HepG2 (cell line): ENCODE results near the gene C12orf43. TPM values are rescaled to one million over a fixed set of nuclear protein-coding genes. Genes with fewer than 3 reads are reported as not detected.

Source experiments
- AHR ChIP-seq: IDR thresholded peaks from 2 replicates; pipeline ENCODE4 v1.6.1; 2018; ENCODE audit warnings: missing genetic modification reagents, missing compliant biosample characterization
- ATRX ChIP-seq: sonication (generic); formaldehyde crosslinking; IDR thresholded peaks from 2 replicates; pipeline ENCODE4 v1.4.0; 2020; ENCODE audit warnings: missing genetic modification reagents, borderline replicate concordance
- BCL6 ChIP-seq: IDR thresholded peaks from 2 replicates; pipeline ENCODE4 v1.6.1; 2016; ENCODE audit warnings: missing genetic modification reagents, missing compliant biosample characterization
- CEBPG ChIP-seq: IDR thresholded peaks from 2 replicates; pipeline ENCODE4 v1.6.1; 2016
- ETS1 ChIP-seq: sonication (generic); formaldehyde crosslinking; IDR thresholded peaks from 2 replicates; pipeline ENCODE4 v1.4.0; 2020; ENCODE audit warnings: missing genetic modification reagents
- FOXM1 ChIP-seq: sonication (generic); formaldehyde crosslinking; IDR thresholded peaks from 2 replicates; pipeline ENCODE4 v1.5.0; 2020; ENCODE audit warnings: missing genetic modification reagents
- HES4 ChIP-seq: sonication (generic); formaldehyde crosslinking; IDR thresholded peaks from 2 replicates; pipeline ENCODE4 v1.9.0; 2021; ENCODE audit warnings: mild to moderate bottlenecking, missing genetic modification reagents, borderline replicate concordance
- HNF4A ChIP-seq: sonication (generic); formaldehyde crosslinking; IDR thresholded peaks from 2 replicates; pipeline ENCODE4 v1.4.0; 2020; ENCODE audit warnings: missing genetic modification reagents
- IKZF5 ChIP-seq: IDR thresholded peaks from 2 replicates; pipeline ENCODE4 v1.6.1; 2018; ENCODE audit warnings: missing genetic modification reagents, mild to moderate bottlenecking, missing compliant biosample characterization
- JARID2 ChIP-seq: sonication (generic); formaldehyde crosslinking; IDR thresholded peaks from 2 replicates; pipeline ENCODE4 v1.8.1; 2023; ENCODE audit warnings: missing genetic modification reagents, inconsistent platforms; ENCODE audit not compliant: insufficient replicate concordance
- KAT7 ChIP-seq: IDR thresholded peaks from 2 replicates; pipeline ENCODE4 v1.6.1; 2018; ENCODE audit warnings: borderline replicate concordance, missing compliant biosample characterization
- KAT8 ChIP-seq: IDR thresholded peaks from 2 replicates; pipeline ENCODE4 v1.6.1; 2016; ENCODE audit warnings: missing genetic modification reagents, missing compliant biosample characterization
- KDM4B ChIP-seq: sonication (generic); formaldehyde crosslinking; IDR thresholded peaks from 2 replicates; pipeline ENCODE4 v1.4.0; 2020; ENCODE audit warnings: missing genetic modification reagents
- PLRG1 ChIP-seq: fragments of 450-650 bp; conservative IDR thresholded peaks from 2 replicates; pipeline ENCODE4 v1.6.1; 2016
- POLR2A ChIP-seq, 2 experiments: IDR thresholded peaks; 2 replicates each; pipeline ENCODE4 v1.6.1; 2011; ENCODE audit warnings: low read depth in 2 of 2, low read length in 2 of 2, mild to moderate bottlenecking in 1 of 2, moderate library complexity in 1 of 2; ENCODE audit not compliant: insufficient read depth in 1 of 2
- POLR2AphosphoS5 ChIP-seq: IDR thresholded peaks from 2 replicates; pipeline ENCODE4 v1.6.1; 2012; ENCODE audit warnings: low read depth, low read length
- RARG ChIP-seq: sonication (generic); formaldehyde crosslinking; IDR thresholded peaks from 2 replicates; pipeline ENCODE4 v1.4.0; 2020; ENCODE audit warnings: low read depth, mild to moderate bottlenecking, missing genetic modification reagents
- SRY ChIP-seq: sonication (generic); formaldehyde crosslinking; IDR thresholded peaks from 2 replicates; pipeline ENCODE4 v1.8.0; 2022; ENCODE audit warnings: mild to moderate bottlenecking, missing genetic modification reagents
- TRAFD1 ChIP-seq: sonication (generic); formaldehyde crosslinking; IDR thresholded peaks from 2 replicates; pipeline ENCODE4 v1.5.1; 2020; ENCODE audit warnings: missing genetic modification reagents, mild to moderate bottlenecking, borderline replicate concordance
- TSC22D2 ChIP-seq: sonication (generic); formaldehyde crosslinking; IDR thresholded peaks from 2 replicates; pipeline ENCODE4 v1.5.1; 2020; ENCODE audit warnings: missing genetic modification reagents, mild to moderate bottlenecking, borderline replicate concordance
- ZBTB39 ChIP-seq: sonication (generic); formaldehyde crosslinking; IDR thresholded peaks from 2 replicates; pipeline ENCODE4 v1.5.0; 2020; ENCODE audit warnings: missing genetic modification reagents
- ZFP90 ChIP-seq: sonication (generic); formaldehyde crosslinking; IDR thresholded peaks from 2 replicates; pipeline ENCODE4 v1.8.0; 2022; ENCODE audit warnings: missing genetic modification reagents, mild to moderate bottlenecking, inconsistent platforms, borderline replicate concordance
- ZMYM2 ChIP-seq: sonication (generic); formaldehyde crosslinking; IDR thresholded peaks from 2 replicates; pipeline ENCODE4 v1.8.0; 2022; ENCODE audit warnings: mild to moderate bottlenecking, missing genetic modification reagents
- ZNF326 ChIP-seq: sonication (generic); formaldehyde crosslinking; IDR thresholded peaks from 2 replicates; pipeline ENCODE4 v1.4.0; 2020; ENCODE audit warnings: missing genetic modification reagents, borderline replicate concordance
- ZNF451 ChIP-seq: sonication (generic); formaldehyde crosslinking; IDR thresholded peaks from 2 replicates; pipeline ENCODE4 v1.5.0; 2020; ENCODE audit warnings: mild to moderate bottlenecking, missing genetic modification reagents
- ZNF460 ChIP-seq: sonication (generic); formaldehyde crosslinking; IDR thresholded peaks from 2 replicates; pipeline ENCODE4 v1.5.1; 2020; ENCODE audit warnings: missing genetic modification reagents, mild to moderate bottlenecking, borderline replicate concordance
- ZNF564 ChIP-seq: sonication (generic); formaldehyde crosslinking; IDR thresholded peaks from 2 replicates; pipeline ENCODE4 v1.8.1; 2023; ENCODE audit warnings: mild to moderate bottlenecking, missing genetic modification reagents
- polyA plus RNA-seq, 8 experiments: library from polyadenylated mRNA; depleted of rRNA in 3 of 8; stranded (reverse) in 7 of 8; unstranded in 1 of 8; fragments of >200 nt; fragmentation: Illumina TruSeq in 4 of 8; extraction: Trizol in 4 of 8; gene quantifications; 2 replicates each; pipeline versions ENCODE4 v1.2.1 to v1.2.3, GENCODE V29; 2011 to 2016; ENCODE audit warnings: low read depth in 4 of 8, missing spikeins in 1 of 8, mixed read lengths in 1 of 8; ENCODE audit not compliant: insufficient read depth in 1 of 8
- total RNA-seq, 5 experiments: library from RNA; depleted of rRNA; stranded (reverse); fragments of >200 nt; fragmentation: Illumina TruSeq; extraction: Trizol; gene quantifications; 2 replicates each; pipeline ENCODE4 v1.2.3, GENCODE V29; 2016; ENCODE audit warnings: low read depth in 1 of 5

The C12orf43 gene
- total and polyA plus RNA-seq, 2 of the 13 experiments (the other 11 are each of a cell fraction or from before 2014, with no cell fraction given) = 7.9 to 11.1 TPM

GRCh38 chr12:121060149-121061001, 44.1 kb upstream of the C12orf43 start (continued):
- TF ChIP-seq POLR2AphosphoS5 = no peak
- 0 out of 2 replicates have a peak, but pooled peaks have one; percentile 10 for TF ChIP-seq BCL6
- no peak for TF ChIP-seq ZFP90
- no peak for TF ChIP-seq CEBPG (CRISPR knock-in tag)
- no peak for TF ChIP-seq ZNF460
- TF ChIP-seq POLR2A (IDR thresholded peaks at IDR 0.05; ENCODE audit: insufficient read depth in 1 of 2, low read depth in 2 of 2, low read length in 2 of 2) = no peak
- TF ChIP-seq ZBTB39 (CRISPR knock-in tag) = no peak
- TF ChIP-seq JARID2 (CRISPR knock-in tag) = no peak
- no peak for TF ChIP-seq KDM4B (CRISPR knock-in tag)
- TF ChIP-seq ZNF451 (CRISPR knock-in tag) = no peak
- peak; percentile 24; the same call in 1 of the 2 replicates for TF ChIP-seq HNF4A (CRISPR knock-in tag)
- TF ChIP-seq SRY = no peak
- TF ChIP-seq KAT7 (CRISPR knock-in tag) = no peak
- TF ChIP-seq TSC22D2 = no peak
- TF ChIP-seq RARG (CRISPR knock-in tag) = no peak
- TF ChIP-seq ATRX = no peak
- TF ChIP-seq ETS1 = no peak
- no peak for TF ChIP-seq PLRG1
- no peak for TF ChIP-seq ZNF326 (CRISPR knock-in tag)
- TF ChIP-seq FOXM1 (CRISPR knock-in tag) = no peak
- no peak for TF ChIP-seq HES4
- TF ChIP-seq TRAFD1 = no peak
- no peak for TF ChIP-seq IKZF5
- no peak for TF ChIP-seq ZMYM2 (CRISPR knock-in tag)
- TF ChIP-seq ZNF564 (CRISPR knock-in tag) = no peak
- peak; percentile 72 for TF ChIP-seq KAT8 (CRISPR knock-in tag)
- TF ChIP-seq AHR = no peak
